Spleen (tissue), 11 donors: ENCODE measurements around the gene TJP3. TPM values are rescaled to one million over a fixed set of nuclear protein-coding genes. Genes with fewer than 3 reads are reported as not detected.

Source experiments
- DNase-seq: peaks from one replicate; pipeline ENCODE4 v3.0.0-alpha.2; 2020
- H3K27ac ChIP-seq, 8 donors: fragments of 200-600 bp; sonication (generic) in 7 of 8; 1 replicate in 4 of 8; 2 replicates in 4 of 8; pipeline versions ENCODE4 v1.5.0 to v1.8.0; 2016 to 2021; ENCODE audit warnings: inconsistent platforms in 4 of 8, mild to moderate bottlenecking in 4 of 8, moderate library complexity in 1 of 8
- H3K27me3 ChIP-seq, 7 donors: fragments of 200-600 bp; sonication (generic) in 6 of 7; replicated peaks in 1 of 7; 1 replicate in 4 of 7; 2 replicates in 3 of 7; pipeline versions ENCODE4 v1.5.0 to v1.8.0; 2016 to 2021; ENCODE audit warnings: inconsistent platforms in 3 of 7, mild to moderate bottlenecking in 1 of 7
- H3K36me3 ChIP-seq, 6 donors: fragments of 200-600 bp; sonication (generic) in 5 of 6; 1 replicate in 4 of 6; 2 replicates in 2 of 6; pipeline versions ENCODE4 v1.5.0 to v1.8.0; 2016 to 2021; ENCODE audit warnings: inconsistent platforms in 2 of 6
- H3K4me1 ChIP-seq, 6 donors: fragments of 200-600 bp; sonication (generic) in 5 of 6; 1 replicate in 3 of 6; 2 replicates in 3 of 6; pipeline versions ENCODE4 v1.5.0 to v1.8.0; 2016 to 2021; ENCODE audit warnings: inconsistent platforms in 3 of 6
- H3K4me3 ChIP-seq, 8 donors: fragments of 200-600 bp; sonication (generic) in 7 of 8; 1 replicate in 4 of 8; 2 replicates in 4 of 8; pipeline versions ENCODE4 v1.5.0 to v1.8.0; 2016 to 2021; ENCODE audit warnings: inconsistent platforms in 4 of 8, mild to moderate bottlenecking in 4 of 8, moderate library complexity in 2 of 8
- H3K9me3 ChIP-seq, 8 donors: fragments of 200-600 bp; sonication (generic) in 7 of 8; 1 replicate in 4 of 8; 2 replicates in 4 of 8; pipeline versions ENCODE4 v1.5.0 to v1.8.0; 2016 to 2021; ENCODE audit warnings: inconsistent platforms in 4 of 8
- POLR2A ChIP-seq, 3 donors: fragments of 450-650 bp; IDR thresholded peaks; one replicate each; pipeline ENCODE4 v1.5.1; 2017; ENCODE audit warnings: antibody characterized with exemption in 3 of 3, mild to moderate bottlenecking in 1 of 3
- POLR2AphosphoS5 ChIP-seq, 3 donors: sonication (generic); formaldehyde crosslinking; IDR thresholded peaks; one replicate each; pipeline ENCODE4 v1.5.1; 2017; ENCODE audit warnings: antibody characterized with exemption in 3 of 3
- WGBS, 5 donors: extraction: QIAGEN DNeasy Blood & Tissue Kit in 3 of 5; methylation state at CpG; one replicate each; pipeline versions ENCODE4 v1.1.5 to v1.1.7; 2013 to 2018; 5-methylcytosine and 5-hydroxymethylcytosine counted together
- intact Hi-C: fragments of 100-400 bp; cut with DNase I; formaldehyde crosslinking; loops from one replicate; pipeline ENCODE4 v1.15.0; 2023; ENCODE audit warnings: low total_unique reads
- polyA plus RNA-seq, 3 donors: library from polyadenylated mRNA; stranded (reverse); fragments of 200-250 nt; gene quantifications; one replicate each; pipeline ENCODE4 v1.2.1, GENCODE V29; 2013
- total RNA-seq, 7 donors: library from RNA; depleted of rRNA in 3 of 7; stranded (reverse); fragments of >200 nt in 3 of 7; fragmentation: NEBNext Ultra II Directional in 4 of 7; extraction: Animal tissue kit (Norgen Biotek cat#: 25700) in 4 of 7; gene quantifications; one replicate each; pipeline versions ENCODE4 v1.1.0 to v1.2.1, GENCODE V29; 2016 to 2021
- TF ChIP-seq, protein P1 (sequence below), 11 experiments: fragments of 200-600 bp in 7 of 11; fragments of 450-650 bp in 4 of 11; sonication (generic) in 4 of 11; IDR thresholded peaks in 8 of 11; conservative IDR thresholded peaks in 3 of 11; 1 replicate in 7 of 11; 2 replicates in 4 of 11; pipeline versions ENCODE4 v1.4.0 to v1.8.0; 2016 to 2021; ENCODE audit warnings: antibody characterized with exemption in 11 of 11, inconsistent platforms in 4 of 11, mild to moderate bottlenecking in 1 of 11
- donor health status: healthy with polysubstance abuse.
- donor health status: DM: no; HTN: no; CAD: no; lungs with moderate emphysema.
- donor health status: DM: no; HTN: no; CAD: no.
- donor health status: Bipolar disorder and iron deficiency.
- donor health status: healthy.
- donor health status: DM: no; HTN: no; CAD: no.
- donor health status: DM: yes; HTN: yes; CAD: no.

TJP3 gene
- total and polyA plus RNA-seq, 10 donors: 0.39 to 9.0 (median 2.3) TPM

DNA sequence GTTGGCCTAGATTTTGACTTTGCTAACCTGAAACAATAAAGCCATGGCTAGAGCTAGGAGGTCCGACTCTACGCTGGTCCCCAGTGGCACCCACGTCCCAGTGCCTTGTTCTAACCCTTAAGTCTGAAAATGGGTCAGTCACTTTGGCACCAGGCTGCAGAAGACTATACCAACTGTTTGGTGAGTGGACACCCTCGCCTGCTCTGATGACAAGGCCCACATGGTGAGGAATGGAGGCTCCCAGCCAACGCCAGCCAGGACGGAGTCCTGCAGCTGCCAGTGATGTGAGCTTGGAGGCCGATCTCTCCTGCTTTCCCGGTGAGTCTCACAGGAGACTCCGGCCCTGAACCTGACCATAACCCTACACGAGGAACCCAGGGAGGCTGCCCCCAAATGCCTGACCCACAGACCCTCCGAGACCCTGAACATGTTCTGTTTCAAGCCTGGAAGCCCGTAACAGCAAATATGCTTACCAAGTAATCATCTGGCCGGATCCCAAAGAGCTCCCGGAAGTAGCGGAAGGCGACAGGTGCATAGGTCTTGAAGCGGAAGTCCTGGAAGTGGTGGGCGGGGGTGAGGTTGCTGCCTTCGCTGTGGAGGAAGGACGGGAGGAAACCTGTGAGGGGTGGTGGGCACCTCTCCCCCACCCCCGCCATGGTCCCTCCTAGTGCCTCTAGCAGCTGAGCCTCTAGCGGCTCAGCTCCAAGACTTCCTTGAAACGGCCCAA, 47.5 kb upstream of the TJP3 start:
- no peaks in the 10 kb centered on the region for H3K27me3 ChIP-seq
- peak in 1 of 3 donors; percentile 35 for TF ChIP-seq POLR2AphosphoS5 (IDR thresholded peaks at IDR 0.05)
- TF ChIP-seq POLR2A (IDR thresholded peaks at IDR 0.05): no peak
- peaks cover 0 to 99% (median 62%) of the 10 kb centered on the region in 6 donors for H3K36me3 ChIP-seq
- WGBS, 5 donors: 71 to 85% (median 81%) methylated on average over 19 to 23 of the region's 23 CpGs
- H3K27ac ChIP-seq: no peak overlapping the region
- peaks cover 0 to 4% (median 0%) of the 10 kb centered on the region in 8 donors for H3K9me3 ChIP-seq
- intact Hi-C loops: no loop called here
- H3K4me3 ChIP-seq: no peak overlapping the region
- peaks cover 3 to 55% (median 24%) of the 10 kb centered on the region in 6 donors for H3K4me1 ChIP-seq
- DNase-seq: no peak

DNA sequence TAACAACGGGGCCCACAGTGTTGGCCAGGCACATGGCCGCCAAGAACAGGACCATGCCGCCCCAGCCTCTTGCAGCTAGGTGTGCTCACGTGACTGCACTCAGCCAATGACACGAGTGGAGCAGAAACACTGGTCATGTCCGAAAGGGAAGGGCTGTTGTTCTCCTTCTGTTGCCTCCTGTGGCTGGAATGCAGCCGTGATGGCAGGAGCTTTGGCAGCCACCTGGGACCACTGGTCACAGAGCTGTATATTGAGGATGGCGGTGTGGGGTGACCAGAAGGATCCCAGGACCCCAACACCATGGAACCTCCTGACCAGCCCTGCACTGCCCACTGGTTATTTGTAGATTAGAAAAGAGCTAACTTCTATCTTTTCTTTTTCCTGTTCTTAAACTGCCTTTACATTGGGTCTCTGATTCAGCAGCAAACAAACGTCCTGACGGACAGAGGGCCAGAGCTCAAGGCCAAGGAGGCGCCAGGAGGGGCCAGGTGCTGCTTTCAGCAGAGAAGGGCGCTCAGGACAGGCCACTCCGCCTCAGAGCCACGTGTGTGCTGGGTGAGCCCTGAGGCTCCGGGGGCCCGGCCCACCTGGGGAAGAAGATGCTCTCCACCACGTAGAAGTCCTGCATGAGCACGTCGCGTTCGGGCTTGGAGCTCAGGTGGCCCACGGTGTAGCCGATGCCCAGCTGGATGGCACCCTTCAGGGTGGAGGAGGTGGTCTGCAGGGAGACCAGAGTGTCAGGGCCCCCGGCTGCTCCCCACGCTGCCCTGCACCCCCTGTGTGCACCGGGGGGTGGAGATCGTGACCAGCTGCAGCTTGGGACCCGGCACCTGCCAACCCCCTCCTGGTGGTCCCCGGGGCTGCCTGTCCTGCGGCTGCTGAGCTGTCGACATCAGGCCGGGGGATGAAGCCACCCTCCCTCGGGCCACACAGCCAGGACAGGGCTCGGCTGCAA, 46.6 kb upstream of the TJP3 start:
- Histone ChIP-seq H3K36me3 (peaks cover 0 to 95% (median 53%) of the 10 kb centered on the region in 6 donors), H3K4me1 (peaks cover 8 to 55% (median 31%) of the 10 kb centered on the region in 6 donors), H3K27me3 (no peaks in the 10 kb centered on the region), H3K9me3 (peaks cover 0 to 4% (median 0%) of the 10 kb centered on the region in 8 donors), H3K4me3 (no peak overlapping the region), H3K27ac (no peak overlapping the region)
- WGBS, 5 donors: 89 to 94% (median 93%) methylated on average over 17 to 34 of the region's 34 CpGs
- DNase-seq: no peak
- no peak for TF ChIP-seq POLR2A (IDR thresholded peaks at IDR 0.05)
- peak in 1 of 3 donors; percentile 24 for TF ChIP-seq POLR2AphosphoS5 (IDR thresholded peaks at IDR 0.05)
- TF ChIP-seq, protein P1, sequence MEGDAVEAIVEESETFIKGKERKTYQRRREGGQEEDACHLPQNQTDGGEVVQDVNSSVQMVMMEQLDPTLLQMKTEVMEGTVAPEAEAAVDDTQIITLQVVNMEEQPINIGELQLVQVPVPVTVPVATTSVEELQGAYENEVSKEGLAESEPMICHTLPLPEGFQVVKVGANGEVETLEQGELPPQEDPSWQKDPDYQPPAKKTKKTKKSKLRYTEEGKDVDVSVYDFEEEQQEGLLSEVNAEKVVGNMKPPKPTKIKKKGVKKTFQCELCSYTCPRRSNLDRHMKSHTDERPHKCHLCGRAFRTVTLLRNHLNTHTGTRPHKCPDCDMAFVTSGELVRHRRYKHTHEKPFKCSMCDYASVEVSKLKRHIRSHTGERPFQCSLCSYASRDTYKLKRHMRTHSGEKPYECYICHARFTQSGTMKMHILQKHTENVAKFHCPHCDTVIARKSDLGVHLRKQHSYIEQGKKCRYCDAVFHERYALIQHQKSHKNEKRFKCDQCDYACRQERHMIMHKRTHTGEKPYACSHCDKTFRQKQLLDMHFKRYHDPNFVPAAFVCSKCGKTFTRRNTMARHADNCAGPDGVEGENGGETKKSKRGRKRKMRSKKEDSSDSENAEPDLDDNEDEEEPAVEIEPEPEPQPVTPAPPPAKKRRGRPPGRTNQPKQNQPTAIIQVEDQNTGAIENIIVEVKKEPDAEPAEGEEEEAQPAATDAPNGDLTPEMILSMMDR (IDR thresholded peaks at IDR 0.05 in 8 of 11, conservative IDR thresholded peaks at IDR 0.05 in 3 of 11): no peak
- intact Hi-C loops: no loop called here

DNA sequence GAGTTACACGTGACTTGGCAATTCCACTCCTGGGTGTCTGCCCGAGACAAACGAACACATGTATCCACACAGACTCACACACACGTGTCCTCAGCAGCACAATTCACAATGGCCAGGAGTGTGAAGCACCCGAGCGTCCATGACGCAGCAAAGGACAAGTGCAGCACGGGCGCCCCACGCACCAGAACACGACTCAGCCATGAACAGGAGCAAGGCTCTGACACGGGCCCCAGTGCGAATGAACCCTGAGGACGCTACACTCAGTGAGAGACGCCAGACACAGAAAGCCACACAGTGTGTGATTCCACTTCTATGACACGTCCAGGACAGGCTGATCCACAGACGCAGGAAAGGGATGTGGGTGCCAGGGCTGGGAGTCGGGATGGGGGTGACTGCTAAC, 44.3 kb upstream of the TJP3 start:
- no peak overlapping the region for H3K4me3 ChIP-seq
- peaks cover 8 to 55% (median 30%) of the 10 kb centered on the region in 6 donors for H3K4me1 ChIP-seq
- DNase-seq: no peak
- no peaks in the 10 kb centered on the region for H3K27me3 ChIP-seq
- peaks cover 0 to 95% (median 37%) of the 10 kb centered on the region in 6 donors for H3K36me3 ChIP-seq
- H3K27ac ChIP-seq: no peak overlapping the region
- TF ChIP-seq POLR2AphosphoS5 (IDR thresholded peaks at IDR 0.05) (no peak), POLR2A (IDR thresholded peaks at IDR 0.05) (no peak)
- TF ChIP-seq, protein P1 (IDR thresholded peaks at IDR 0.05 in 8 of 11, conservative IDR thresholded peaks at IDR 0.05 in 3 of 11): no peak
- no peaks in the 10 kb centered on the region for H3K9me3 ChIP-seq
- WGBS, 5 donors: 93 to 96% (median 95%) methylated on average over 18 of the region's 18 CpGs
- intact Hi-C loops: loop anchor here (2.0 kb wide), 1 partner anchor 35 kb away; no protein-coding TSS in a partner anchor

DNA sequence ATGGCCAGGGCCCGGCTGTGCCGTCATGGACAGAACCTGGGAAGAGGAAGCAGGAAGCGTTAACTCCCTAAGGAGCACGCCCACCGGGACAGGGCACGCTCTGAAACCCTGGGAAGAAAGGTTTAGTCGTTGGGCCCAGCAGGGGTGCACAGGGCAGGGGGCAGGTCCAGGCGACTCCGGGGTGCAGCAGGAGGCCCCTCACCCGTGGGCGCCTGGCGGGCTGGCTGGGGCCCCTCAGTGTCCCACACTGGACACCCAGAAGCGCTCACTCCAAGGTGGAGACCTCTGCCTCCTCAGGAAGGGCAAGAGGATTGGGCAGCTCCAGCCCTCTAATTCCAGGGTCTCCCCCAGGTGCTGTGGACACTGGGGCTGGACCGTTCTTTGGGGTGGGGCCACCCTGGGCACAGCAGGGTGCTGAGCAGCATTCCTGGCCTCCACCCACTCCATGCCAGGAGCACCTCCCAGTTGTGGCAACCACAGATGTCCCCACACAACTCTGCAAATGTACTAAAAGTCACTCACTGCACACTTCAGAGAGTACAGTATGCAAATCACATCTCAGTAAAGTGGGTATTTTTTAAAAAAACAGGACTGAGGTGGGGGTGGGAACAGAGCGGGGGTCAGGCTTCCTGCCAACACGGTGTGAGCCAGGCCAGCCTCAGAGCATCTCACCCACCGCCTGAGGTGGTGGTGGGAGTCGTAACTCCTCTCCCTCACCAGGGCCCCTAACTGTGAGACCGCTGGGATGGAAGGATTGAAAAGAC, 43.1 kb upstream of the TJP3 start:
- no peak for DNase-seq
- H3K36me3 ChIP-seq: peaks cover 0 to 95% (median 27%) of the 10 kb centered on the region in 6 donors

More for the DNA sequence above, 43.1 kb upstream of the TJP3 start:
- Histone ChIP-seq H3K27me3 (no peaks in the 10 kb centered on the region), H3K27ac (peak overlapping the region in 4 of 8 donors; percentile 19 to 79 (median 60)), H3K9me3 (no peaks in the 10 kb centered on the region), H3K4me3 (peak overlapping the region in 4 of 8 donors; percentile 3 to 43 (median 8)), H3K4me1 (peaks cover 10 to 57% (median 32%) of the 10 kb centered on the region in 6 donors)
- WGBS, 5 donors: 70 to 86% (median 82%) methylated on average over 13 to 19 of the region's 19 CpGs
- intact Hi-C loops: loop anchor here (2.0 kb wide), 1 partner anchor 34 kb away; no protein-coding TSS in a partner anchor
- TF ChIP-seq, protein P1 (IDR thresholded peaks at IDR 0.05 in 8 of 11, conservative IDR thresholded peaks at IDR 0.05 in 3 of 11): no peak
- TF ChIP-seq POLR2AphosphoS5 (IDR thresholded peaks at IDR 0.05): no peak
- no peak for TF ChIP-seq POLR2A (IDR thresholded peaks at IDR 0.05)
